SU-DHL-6 (cell line): ENCODE measurements around the gene PREX1.

ENCODE experiments used
- EZH2phosphoT487 ChIP-seq: fragments of 200-600 bp; sonication (generic), shearing (Covaris generic); conservative IDR thresholded peaks from 2 replicates; pipeline ENCODE4 v1.6.1; 2018; ENCODE audit warnings: mild to moderate bottlenecking, antibody characterized with exemption, low read length, moderate library complexity, mixed read lengths
- TF ChIP-seq, protein P1 (sequence below): fragments of 200-600 bp; sonication (generic); IDR thresholded peaks from one replicate; pipeline ENCODE4 v1.5.1; 2017; ENCODE audit warnings: antibody characterized with exemption, mild to moderate bottlenecking, low read length, moderate library complexity; ENCODE audit not compliant: insufficient read depth, poor library complexity, severe bottlenecking

GRCh38 chr20:48606172-48606840, 221.5 kb downstream of the PREX1 start:
- TF ChIP-seq, protein P1, sequence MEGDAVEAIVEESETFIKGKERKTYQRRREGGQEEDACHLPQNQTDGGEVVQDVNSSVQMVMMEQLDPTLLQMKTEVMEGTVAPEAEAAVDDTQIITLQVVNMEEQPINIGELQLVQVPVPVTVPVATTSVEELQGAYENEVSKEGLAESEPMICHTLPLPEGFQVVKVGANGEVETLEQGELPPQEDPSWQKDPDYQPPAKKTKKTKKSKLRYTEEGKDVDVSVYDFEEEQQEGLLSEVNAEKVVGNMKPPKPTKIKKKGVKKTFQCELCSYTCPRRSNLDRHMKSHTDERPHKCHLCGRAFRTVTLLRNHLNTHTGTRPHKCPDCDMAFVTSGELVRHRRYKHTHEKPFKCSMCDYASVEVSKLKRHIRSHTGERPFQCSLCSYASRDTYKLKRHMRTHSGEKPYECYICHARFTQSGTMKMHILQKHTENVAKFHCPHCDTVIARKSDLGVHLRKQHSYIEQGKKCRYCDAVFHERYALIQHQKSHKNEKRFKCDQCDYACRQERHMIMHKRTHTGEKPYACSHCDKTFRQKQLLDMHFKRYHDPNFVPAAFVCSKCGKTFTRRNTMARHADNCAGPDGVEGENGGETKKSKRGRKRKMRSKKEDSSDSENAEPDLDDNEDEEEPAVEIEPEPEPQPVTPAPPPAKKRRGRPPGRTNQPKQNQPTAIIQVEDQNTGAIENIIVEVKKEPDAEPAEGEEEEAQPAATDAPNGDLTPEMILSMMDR = no peak
- TF ChIP-seq EZH2phosphoT487 = no peak
